HG02885 (cell line): ENCODE data around the gene PGM5.
"Not testable (repeated sequence)": the region's sequence is repeated elsewhere in the genome, so short reads cannot be mapped to it uniquely, and the experiment has no call there.

Source experiments
- ATAC-seq: cut with Tn5 transposase; IDR thresholded peaks from one replicate; pipeline ENCODE4 v1.9.1; 2021; ENCODE audit warnings: mild to moderate bottlenecking; ENCODE audit not compliant: unreplicated experiment, poor library complexity

Gene PGM5

DNA sequence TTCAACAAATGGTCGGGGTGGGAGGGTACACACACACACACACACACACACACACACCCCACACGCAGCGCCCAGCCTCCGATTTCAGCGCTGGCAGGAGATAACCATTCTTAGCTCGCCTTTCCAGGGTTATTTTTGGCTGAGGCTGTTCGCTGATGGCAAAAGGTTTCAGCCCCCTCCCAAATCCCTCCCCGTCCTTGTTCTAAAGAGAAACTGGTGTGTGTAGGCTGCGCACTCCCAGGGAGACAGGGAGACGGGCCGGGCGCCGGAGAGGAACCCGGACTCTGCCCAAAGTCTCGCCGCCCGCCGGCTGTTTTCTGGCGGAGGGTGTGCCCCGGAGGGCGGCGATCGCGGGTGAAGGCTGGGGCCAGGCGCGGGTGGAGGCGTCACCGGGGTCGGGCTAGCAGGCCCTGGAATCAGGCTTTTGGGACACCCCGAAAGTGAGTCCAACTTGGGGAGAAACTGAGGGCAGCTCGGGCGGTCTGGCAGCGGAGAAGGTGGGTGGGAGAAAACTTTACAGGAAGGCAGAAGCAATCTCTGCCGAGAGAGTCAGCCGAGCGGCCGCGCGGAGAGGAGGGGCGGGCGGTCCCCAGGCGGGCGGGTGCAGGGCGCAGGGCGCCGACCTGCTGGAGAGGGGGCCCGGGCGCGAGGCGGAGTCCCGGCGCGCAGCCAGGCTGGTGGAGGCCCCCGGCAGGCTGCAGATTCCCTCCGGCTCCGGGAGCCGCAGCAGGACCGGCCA lies at the start of gene PGM5:
TSS of gene PGM5 (plus strand) at position 232 of the 739 bp plus-strand sequence. CDS start 517 bp downstream, outside the sequence.
- ATAC-seq = peak; percentile 44

GRCh38 chr9:68307127-68307526 lies 49.3 kb upstream of the PGM5 start:
- ATAC-seq = not testable (repeated sequence)

DNA sequence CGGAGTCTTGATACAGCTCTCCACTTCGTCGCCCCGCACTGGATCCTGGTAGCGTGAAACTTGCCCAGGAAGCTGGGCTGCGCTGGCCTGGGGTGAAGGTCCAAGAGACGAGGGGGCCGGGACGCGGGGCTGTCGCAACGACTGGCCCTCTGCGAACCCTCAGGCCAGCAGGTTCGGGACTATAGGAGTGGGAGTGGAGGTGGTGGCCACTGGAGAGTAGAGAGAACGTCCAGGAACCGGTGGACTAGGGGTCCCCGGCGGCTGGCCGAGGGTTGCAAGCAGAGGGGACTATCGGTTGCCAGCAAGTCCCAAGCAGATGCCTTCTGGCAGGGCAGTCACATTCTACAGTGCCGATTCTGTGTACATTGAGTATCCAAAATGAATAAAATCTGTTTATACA lies 48.8 kb upstream of the PGM5 start:
- ATAC-seq = not testable (repeated sequence)

GRCh38 chr9:68311208-68311607 lies 45.2 kb upstream of the PGM5 start:
- ATAC-seq = not testable (repeated sequence)

- ATAC-seq = not testable (repeated sequence)
Measured at GRCh38 chr9:68318209-68318608, 38.2 kb upstream of the PGM5 start.

GRCh38 chr9:68323749-68324148 lies 32.7 kb upstream of the PGM5 start:
- ATAC-seq = not testable (repeated sequence)

GRCh38 chr9:68324518-68324917 lies 31.9 kb upstream of the PGM5 start:
- ATAC-seq = not testable (repeated sequence)

GRCh38 chr9:68329106-68329505 lies 27.3 kb upstream of the PGM5 start:
- not testable (repeated sequence) for ATAC-seq

DNA sequence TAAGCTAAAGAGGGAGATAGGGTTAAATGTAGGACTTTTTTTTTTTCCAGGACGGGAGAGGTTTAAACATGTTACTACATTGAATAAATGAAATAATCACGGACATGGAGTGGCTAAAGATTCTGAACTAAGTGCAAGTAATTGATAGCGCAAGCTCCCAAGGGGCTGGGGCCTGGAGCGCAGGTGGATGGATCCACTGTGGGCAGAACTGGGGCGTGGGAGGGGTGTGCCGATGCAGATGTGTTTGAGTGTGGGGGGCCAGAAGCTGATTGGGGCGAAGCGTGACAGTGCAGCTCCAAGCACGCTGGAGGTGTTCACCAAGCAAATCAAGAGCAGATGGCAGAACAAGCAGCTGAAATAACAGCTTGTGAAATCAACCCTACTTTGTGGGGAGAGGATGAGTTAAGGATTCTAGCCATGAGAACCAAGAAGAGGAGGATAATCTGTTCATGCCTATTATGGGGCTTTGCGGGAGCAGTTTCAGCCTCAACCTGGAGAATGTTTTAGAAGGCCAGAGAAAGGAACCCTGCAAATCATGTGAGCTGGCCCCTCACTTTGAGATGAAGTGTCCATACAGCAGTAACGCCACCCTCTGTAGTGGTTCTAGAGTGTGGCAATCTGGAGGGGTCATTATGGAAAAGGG lies 25.8 kb upstream of the PGM5 start:
- ATAC-seq = not testable (repeated sequence)

DNA sequence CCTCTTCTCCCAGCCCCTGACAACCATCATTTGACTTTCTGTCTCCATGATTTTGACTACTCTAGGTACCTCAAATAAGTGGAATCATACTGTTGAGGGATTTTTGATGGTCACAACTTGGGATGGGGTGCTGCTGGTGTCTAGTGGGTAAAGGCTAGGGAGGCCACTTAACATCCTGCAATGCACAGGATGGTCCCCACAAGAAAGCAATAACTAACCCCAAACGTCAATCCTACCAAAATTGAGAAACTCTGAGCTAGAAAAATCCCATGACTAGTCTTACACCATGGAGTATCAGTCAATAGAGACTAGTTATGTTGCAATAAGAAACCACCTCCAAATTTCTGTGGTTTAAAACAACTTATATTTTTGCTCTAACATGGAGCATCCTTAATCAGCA lies 24.3 kb upstream of the PGM5 start:
- not testable (repeated sequence) for ATAC-seq

GRCh38 chr9:68335935-68336334 lies 20.5 kb upstream of the PGM5 start:
- ATAC-seq = not testable (repeated sequence)

GRCh38 chr9:68336639-68337339 lies 19.6 kb upstream of the PGM5 start:
- ATAC-seq = not testable (repeated sequence)

DNA sequence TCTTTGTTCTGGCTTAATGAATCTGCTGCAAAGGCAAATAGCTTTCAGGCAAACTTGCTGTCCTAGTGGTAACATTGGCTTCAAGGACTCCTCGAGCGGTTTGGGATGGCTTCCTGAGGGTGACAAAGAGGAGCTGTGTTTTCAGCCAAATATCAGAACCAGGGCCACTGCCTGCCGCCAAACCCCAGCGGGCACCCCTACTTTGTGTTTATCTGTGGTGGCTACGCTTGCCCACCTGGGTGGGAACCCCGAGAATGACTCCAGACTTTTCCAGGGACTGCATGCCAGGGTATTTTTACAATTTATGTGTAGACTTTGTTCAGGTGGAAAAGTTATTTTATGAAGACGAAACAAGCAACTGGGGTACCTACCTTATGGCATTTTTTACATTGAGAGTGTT lies 18.4 kb upstream of the PGM5 start:
- ATAC-seq = not testable (repeated sequence)

GRCh38 chr9:68342265-68343025 lies 14.0 kb upstream of the PGM5 start:
- peak; percentile 94 for ATAC-seq

GRCh38 chr9:68343242-68343641 lies 13.2 kb upstream of the PGM5 start:
- ATAC-seq = not testable (repeated sequence)

GRCh38 chr9:68343992-68344391 lies 12.4 kb upstream of the PGM5 start:
- ATAC-seq = not testable (repeated sequence)

DNA sequence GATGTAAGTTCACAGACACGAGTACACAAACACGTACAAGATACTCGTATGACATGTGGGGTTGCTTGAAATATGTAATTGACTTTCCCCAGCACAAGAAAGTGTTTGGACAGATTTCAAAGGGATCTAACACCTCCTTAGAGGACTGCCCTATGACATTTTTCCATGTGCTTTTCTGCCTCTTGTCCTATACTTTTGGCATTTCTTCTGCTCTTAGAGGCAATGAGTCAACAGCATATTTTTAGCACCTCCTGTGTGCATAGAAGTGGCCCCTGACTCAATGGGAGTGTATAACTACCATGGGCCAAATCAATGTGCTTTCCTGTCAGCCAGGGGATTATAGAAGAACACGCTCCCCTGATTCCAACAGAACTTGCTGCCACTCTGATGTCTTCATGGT lies 4.7 kb upstream of the PGM5 start:
- ATAC-seq = not testable (repeated sequence)

- not testable (repeated sequence) for ATAC-seq
Measured at GRCh38 chr9:68355993-68356379, 425 bp upstream of the PGM5 start.

DNA sequence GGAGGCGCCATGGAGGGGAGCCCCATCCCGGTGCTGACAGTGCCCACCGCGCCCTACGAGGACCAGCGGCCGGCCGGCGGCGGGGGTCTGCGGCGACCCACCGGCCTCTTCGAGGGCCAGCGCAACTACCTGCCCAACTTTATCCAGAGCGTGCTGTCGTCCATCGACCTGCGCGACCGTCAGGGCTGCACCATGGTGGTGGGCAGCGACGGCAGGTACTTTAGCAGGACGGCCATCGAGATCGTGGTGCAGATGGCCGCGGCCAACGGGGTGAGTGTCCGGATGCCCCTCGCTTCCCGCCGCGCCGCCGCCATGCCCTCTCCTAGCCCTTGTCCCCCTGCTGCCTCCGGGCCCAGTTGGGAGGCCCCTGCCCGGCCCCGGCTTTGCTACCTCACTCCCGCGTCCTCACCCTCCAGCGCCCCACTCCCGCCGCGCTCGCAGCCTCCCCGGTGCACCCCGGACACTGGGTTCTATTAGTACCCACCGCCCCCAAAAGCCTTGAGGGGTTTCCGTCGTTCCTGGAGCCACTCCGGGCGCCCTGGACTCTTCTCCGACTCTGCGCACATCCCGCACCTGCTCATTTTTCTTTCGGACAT lies 806 bp downstream of the PGM5 start:
- ATAC-seq = not testable (repeated sequence)
